ENCODE measurements around the gene TCF7L1. TPM values are rescaled to one million over a fixed set of nuclear protein-coding genes. Genes with fewer than 3 reads are reported as not detected.

The TCF7L1 gene
- total and polyA plus RNA-seq, 2 of the 13 experiments (the other 11 are each of a cell fraction or from before 2014, with no cell fraction given), result 0.04 to 0.15 TPM

DNA sequence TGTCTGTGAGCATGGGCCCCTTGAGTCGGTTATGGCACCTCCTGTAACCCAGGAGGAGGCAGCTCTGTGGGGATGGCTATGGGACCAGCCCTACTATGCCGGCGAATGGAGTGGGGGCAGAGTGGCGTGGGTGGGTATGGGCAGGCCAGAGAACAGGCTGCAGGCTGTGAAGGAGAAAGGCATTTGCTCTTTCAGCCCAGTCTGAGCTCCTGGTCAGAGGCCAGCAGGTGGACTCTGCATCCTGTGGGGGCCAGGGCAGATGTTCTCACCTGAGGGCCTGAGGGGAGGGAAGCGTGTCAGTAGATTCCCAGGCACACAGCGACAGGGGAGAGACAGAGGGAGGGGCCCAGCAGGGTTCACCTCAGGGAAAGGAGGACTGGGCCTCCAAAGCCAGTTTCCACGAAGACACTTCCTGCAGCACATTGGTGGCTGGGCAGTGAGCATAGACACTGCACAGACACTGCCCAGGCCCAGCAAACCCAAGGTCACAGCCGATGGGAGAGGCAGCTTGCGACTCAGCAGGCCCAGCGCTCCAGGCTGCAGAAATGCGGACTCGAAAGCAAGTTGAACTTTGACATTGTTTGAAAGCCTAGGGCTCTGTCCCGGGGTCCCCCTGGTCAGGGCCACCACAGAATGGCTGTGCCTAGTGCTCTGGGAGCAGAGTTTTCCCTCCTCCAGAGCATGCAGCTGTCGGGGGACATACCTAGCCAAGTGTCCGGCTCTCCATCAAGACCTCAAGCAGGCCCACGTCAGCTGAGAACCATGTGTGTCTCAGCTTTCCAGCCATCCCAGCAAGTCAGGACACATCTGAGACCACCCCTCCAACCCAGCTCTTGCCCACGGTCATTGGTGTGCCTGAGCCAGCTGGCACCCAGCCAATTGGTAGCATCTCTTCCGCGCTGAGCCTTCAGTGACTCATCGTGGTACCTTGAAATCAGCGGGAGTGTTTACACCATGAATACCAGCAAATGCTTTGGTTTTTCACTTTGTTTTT is 140.8 kb downstream of the TCF7L1 start (continued):
- TF ChIP-seq FOXJ3 (CRISPR knock-in tag; IDR thresholded peaks at IDR 0.05; ENCODE audit: borderline replicate concordance) (no peak), NCOR1 (IDR thresholded peaks at IDR 0.05; ENCODE audit: borderline replicate concordance, low read length) (peak; percentile 40; the same call in 1 of the 2 replicates), MXD4 (CRISPR knock-in tag; IDR thresholded peaks at IDR 0.05) (no peak), FOXA1 (IDR thresholded peaks at IDR 0.05) (no peak), FOXA1 (CRISPR knock-in tag; IDR thresholded peaks at IDR 0.05) (peak; percentile 29; the same call in 1 of the 2 replicates), MAZ (IDR thresholded peaks at IDR 0.05; ENCODE audit: borderline replicate concordance, low read depth, low read length) (no peak), MAZ (CRISPR knock-in tag; IDR thresholded peaks at IDR 0.05; ENCODE audit: low read depth) (0 out of 2 replicates have a peak, but pooled peaks have one; percentile 49), FOSL2 (CRISPR knock-in tag; IDR thresholded peaks at IDR 0.05) (peak; percentile 97)
- TF ChIP-seq, protein P1, sequence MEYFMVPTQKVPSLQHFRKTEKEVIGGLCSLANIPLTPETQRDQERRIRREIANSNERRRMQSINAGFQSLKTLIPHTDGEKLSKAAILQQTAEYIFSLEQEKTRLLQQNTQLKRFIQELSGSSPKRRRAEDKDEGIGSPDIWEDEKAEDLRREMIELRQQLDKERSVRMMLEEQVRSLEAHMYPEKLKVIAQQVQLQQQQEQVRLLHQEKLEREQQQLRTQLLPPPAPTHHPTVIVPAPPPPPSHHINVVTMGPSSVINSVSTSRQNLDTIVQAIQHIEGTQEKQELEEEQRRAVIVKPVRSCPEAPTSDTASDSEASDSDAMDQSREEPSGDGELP (IDR thresholded peaks at IDR 0.05; ENCODE audit: borderline replicate concordance, low read depth), result 0 out of 2 replicates have a peak, but pooled peaks have one; percentile 7
- TF ChIP-seq, protein P2, sequence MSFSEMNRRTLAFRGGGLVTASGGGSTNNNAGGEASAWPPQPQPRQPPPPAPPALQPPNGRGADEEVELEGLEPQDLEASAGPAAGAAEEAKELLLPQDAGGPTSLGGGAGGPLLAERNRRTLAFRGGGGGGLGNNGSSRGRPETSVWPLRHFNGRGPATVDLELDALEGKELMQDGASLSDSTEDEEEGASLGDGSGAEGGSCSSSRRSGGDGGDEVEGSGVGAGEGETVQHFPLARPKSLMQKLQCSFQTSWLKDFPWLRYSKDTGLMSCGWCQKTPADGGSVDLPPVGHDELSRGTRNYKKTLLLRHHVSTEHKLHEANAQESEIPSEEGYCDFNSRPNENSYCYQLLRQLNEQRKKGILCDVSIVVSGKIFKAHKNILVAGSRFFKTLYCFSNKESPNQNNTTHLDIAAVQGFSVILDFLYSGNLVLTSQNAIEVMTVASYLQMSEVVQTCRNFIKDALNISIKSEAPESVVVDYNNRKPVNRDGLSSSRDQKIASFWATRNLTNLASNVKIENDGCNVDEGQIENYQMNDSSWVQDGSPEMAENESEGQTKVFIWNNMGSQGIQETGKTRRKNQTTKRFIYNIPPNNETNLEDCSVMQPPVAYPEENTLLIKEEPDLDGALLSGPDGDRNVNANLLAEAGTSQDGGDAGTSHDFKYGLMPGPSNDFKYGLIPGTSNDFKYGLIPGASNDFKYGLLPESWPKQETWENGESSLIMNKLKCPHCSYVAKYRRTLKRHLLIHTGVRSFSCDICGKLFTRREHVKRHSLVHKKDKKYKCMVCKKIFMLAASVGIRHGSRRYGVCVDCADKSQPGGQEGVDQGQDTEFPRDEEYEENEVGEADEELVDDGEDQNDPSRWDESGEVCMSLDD (CRISPR knock-in tag; IDR thresholded peaks at IDR 0.05; ENCODE audit: borderline replicate concordance), result no peak

All from HepG2 (cell line).